Gastrocnemius medialis (tissue), 4 donors: ENCODE measurements around the gene VPS37D. TPM values are rescaled to one million over a fixed set of nuclear protein-coding genes. Genes with fewer than 3 reads are reported as not detected.

ENCODE experiments used
- ATAC-seq, 2 donors: fragments of 150-250 bp; one replicate each; pipeline ENCODE4 v1.9.1; 2016
- DNase-seq, 2 donors: peaks; one replicate each; pipeline ENCODE4 v3.0.0-alpha.2; 2019
- H3K27ac ChIP-seq, 4 donors: fragments of 200-600 bp; sonication (generic); 1 replicate in 1 of 4; 2 replicates in 3 of 4; pipeline ENCODE4 v1.5.1; 2016 to 2018; ENCODE audit warnings: mild to moderate bottlenecking in 2 of 4, moderate library complexity in 1 of 4
- H3K27me3 ChIP-seq, 3 donors: fragments of 200-600 bp; sonication (generic) in 2 of 3; 1 replicate in 1 of 3; 2 replicates in 2 of 3; pipeline versions ENCODE4 v1.5.1 to v1.6.0; 2016 to 2019; ENCODE audit warnings: mild to moderate bottlenecking in 1 of 3, moderate library complexity in 1 of 3
- H3K36me3 ChIP-seq, 2 donors: fragments of 200-600 bp; sonication (generic) in 1 of 2; one replicate each; pipeline ENCODE4 v1.5.1; 2017 to 2018
- H3K4me1 ChIP-seq, 2 donors: fragments of 200-600 bp; sonication (generic) in 1 of 2; one replicate each; pipeline ENCODE4 v1.5.1; 2016 to 2017; ENCODE audit warnings: mild to moderate bottlenecking in 2 of 2
- H3K4me3 ChIP-seq, 4 donors: fragments of 200-600 bp; sonication (generic) in 3 of 4; 1 replicate in 1 of 4; 2 replicates in 3 of 4; pipeline ENCODE4 v1.5.1; 2016 to 2019; ENCODE audit warnings: mild to moderate bottlenecking in 2 of 4
- H3K9me3 ChIP-seq, 3 donors: fragments of 200-600 bp; sonication (generic) in 2 of 3; 1 replicate in 1 of 3; 2 replicates in 2 of 3; pipeline ENCODE4 v1.5.1; 2016 to 2019
- POLR2A ChIP-seq, 2 donors: fragments of 450-650 bp; IDR thresholded peaks; one replicate each; pipeline ENCODE4 v1.6.1; 2017; ENCODE audit warnings: antibody characterized with exemption in 2 of 2, mild to moderate bottlenecking in 2 of 2, moderate library complexity in 2 of 2
- in situ Hi-C, 4 donors: fragments of 200-750 bp; cut with MboI; loops; one replicate each; pipeline versions ENCODE4 v1.15.0 to v1.8.0; 2017; ENCODE audit warnings: low sequenced_read_pairs in 4 of 4
- intact Hi-C: fragments of 100-400 bp; cut with DNase I; formaldehyde crosslinking; loops from one replicate; pipeline ENCODE4 v1.15.1; 2023; ENCODE audit warnings: low total_unique reads
- total RNA-seq, 4 donors: library from RNA; depleted of rRNA; stranded (reverse); fragments of >200 nt; gene quantifications; one replicate each; pipeline versions ENCODE4 v1.1.0 to v1.2.3, GENCODE V29; 2016
- TF ChIP-seq, protein P1 (sequence below), 5 experiments: fragments of 450-650 bp in 3 of 5; fragments of 200-600 bp in 2 of 5; sonication (generic) in 2 of 5; IDR thresholded peaks in 4 of 5; conservative IDR thresholded peaks in 1 of 5; 1 replicate in 4 of 5; 2 replicates in 1 of 5; pipeline ENCODE4 v1.5.1; 2016 to 2019; ENCODE audit warnings: antibody characterized with exemption in 5 of 5, mild to moderate bottlenecking in 3 of 5, moderate library complexity in 3 of 5

Gene VPS37D
- total RNA-seq, 4 donors from 2014 or later, result 0.64 to 2.5 (median 1.4) TPM

DNA sequence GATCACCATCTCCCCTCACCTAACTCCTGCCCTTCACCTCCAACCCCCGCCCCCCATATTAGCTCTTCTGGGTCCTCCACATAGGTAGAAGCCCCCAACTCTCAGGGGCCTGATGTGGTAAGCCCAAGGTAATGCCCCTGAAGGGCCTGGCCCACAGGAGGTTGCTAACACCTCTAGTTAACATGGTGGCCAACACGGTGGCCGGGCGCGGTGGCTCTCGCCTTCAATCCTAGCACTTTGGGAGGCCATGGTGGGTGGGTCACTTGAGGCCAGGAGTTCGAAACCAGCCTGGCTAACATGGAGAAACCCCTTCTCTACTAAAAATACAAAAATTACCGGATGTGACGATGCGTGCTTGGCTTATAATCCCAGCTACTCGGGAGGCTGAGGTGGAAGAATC lies 42.4 kb upstream of the VPS37D start:
- Histone ChIP-seq H3K27me3 (peaks cover 0 to 23% (median 20%) of the 10 kb centered on the region in 3 donors), H3K27ac (no peak overlapping the region), H3K9me3 (no peaks in the 10 kb centered on the region), H3K4me3 (no peak overlapping the region), H3K36me3 (no peaks in the 10 kb centered on the region), H3K4me1 (peaks cover 6 to 8% of the 10 kb centered on the region in 2 donors)
- DNase-seq (no peak), ATAC-seq (no peak)
- in situ Hi-C loops (no loop called here), intact Hi-C loops (loop anchor here (10.0 kb wide), 1 partner anchor 220 kb away; the partner anchor contains the start of gene METTL27)
- no peak for TF ChIP-seq POLR2A (IDR thresholded peaks at IDR 0.05)
- TF ChIP-seq, protein P1, sequence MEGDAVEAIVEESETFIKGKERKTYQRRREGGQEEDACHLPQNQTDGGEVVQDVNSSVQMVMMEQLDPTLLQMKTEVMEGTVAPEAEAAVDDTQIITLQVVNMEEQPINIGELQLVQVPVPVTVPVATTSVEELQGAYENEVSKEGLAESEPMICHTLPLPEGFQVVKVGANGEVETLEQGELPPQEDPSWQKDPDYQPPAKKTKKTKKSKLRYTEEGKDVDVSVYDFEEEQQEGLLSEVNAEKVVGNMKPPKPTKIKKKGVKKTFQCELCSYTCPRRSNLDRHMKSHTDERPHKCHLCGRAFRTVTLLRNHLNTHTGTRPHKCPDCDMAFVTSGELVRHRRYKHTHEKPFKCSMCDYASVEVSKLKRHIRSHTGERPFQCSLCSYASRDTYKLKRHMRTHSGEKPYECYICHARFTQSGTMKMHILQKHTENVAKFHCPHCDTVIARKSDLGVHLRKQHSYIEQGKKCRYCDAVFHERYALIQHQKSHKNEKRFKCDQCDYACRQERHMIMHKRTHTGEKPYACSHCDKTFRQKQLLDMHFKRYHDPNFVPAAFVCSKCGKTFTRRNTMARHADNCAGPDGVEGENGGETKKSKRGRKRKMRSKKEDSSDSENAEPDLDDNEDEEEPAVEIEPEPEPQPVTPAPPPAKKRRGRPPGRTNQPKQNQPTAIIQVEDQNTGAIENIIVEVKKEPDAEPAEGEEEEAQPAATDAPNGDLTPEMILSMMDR (IDR thresholded peaks at IDR 0.05 in 4 of 5, conservative IDR thresholded peaks at IDR 0.05 in 1 of 5), result no peak

DNA sequence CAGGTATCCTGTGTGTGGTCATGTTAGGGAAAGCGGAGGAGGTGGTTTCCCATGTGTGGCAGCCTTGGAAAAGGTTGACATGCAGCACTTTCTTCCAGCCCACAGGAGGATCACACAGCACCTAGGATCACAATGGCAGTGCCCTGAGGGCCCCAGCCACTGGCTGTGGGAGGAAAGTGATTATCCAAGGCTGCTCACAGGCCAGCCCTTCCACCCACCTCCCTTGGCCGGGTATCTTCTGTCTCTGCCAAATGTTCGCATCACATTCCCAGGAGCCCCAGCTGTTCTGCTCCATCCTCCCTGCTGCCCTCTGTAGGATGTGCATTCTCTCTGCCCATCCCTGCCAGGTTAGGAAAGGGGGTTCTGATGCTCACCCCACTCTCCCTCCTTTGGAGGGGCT lies 40.8 kb upstream of the VPS37D start:
- DNase-seq (no peak), ATAC-seq (no peak)
- Histone ChIP-seq H3K9me3 (no peaks in the 10 kb centered on the region), H3K36me3 (no peaks in the 10 kb centered on the region), H3K27me3 (peaks cover 0 to 23% (median 20%) of the 10 kb centered on the region in 3 donors), H3K4me1 (peaks cover 6 to 8% of the 10 kb centered on the region in 2 donors), H3K27ac (no peak overlapping the region), H3K4me3 (no peak overlapping the region)
- in situ Hi-C loops, result no loop called here
- no peak for TF ChIP-seq POLR2A (IDR thresholded peaks at IDR 0.05)
- TF ChIP-seq, protein P1 (IDR thresholded peaks at IDR 0.05 in 4 of 5, conservative IDR thresholded peaks at IDR 0.05 in 1 of 5), result no peak
- intact Hi-C loops, result loop anchor here (10.0 kb wide), 1 partner anchor 218 kb away; the partner anchor contains the start of gene METTL27

DNA sequence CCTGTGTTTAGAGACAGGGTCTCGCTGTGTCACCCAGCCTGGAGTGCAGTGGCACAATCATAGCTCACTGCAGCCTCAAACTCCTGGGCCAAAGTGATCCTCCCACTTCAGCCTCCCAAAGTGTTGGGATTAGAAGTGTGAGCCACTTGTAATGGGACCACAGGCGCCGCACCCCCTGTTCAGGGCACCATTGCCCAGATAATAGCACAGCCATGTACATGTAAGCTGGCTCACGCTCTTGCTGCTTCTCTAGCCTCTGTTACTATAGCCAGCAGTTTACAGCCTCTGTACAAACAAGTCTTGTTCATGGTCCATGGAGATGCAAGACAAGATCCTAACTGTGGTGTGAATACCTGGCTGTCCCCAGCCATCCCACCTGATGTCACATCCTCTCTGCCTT lies 39.1 kb upstream of the VPS37D start:
- DNase-seq (no peak), ATAC-seq (no peak)
- Histone ChIP-seq H3K4me1 (no peaks in the 10 kb centered on the region), H3K9me3 (no peaks in the 10 kb centered on the region), H3K36me3 (no peaks in the 10 kb centered on the region), H3K27ac (no peak overlapping the region), H3K27me3 (peaks cover 8 to 25% (median 23%) of the 10 kb centered on the region in 3 donors), H3K4me3 (no peak overlapping the region)
- in situ Hi-C loops (no loop called here), intact Hi-C loops (loop anchor here (10.0 kb wide), 1 partner anchor 216 kb away; the partner anchor contains the start of gene METTL27)
- TF ChIP-seq, protein P1 (IDR thresholded peaks at IDR 0.05 in 4 of 5, conservative IDR thresholded peaks at IDR 0.05 in 1 of 5), result no peak
- TF ChIP-seq POLR2A (IDR thresholded peaks at IDR 0.05), result no peak

DNA sequence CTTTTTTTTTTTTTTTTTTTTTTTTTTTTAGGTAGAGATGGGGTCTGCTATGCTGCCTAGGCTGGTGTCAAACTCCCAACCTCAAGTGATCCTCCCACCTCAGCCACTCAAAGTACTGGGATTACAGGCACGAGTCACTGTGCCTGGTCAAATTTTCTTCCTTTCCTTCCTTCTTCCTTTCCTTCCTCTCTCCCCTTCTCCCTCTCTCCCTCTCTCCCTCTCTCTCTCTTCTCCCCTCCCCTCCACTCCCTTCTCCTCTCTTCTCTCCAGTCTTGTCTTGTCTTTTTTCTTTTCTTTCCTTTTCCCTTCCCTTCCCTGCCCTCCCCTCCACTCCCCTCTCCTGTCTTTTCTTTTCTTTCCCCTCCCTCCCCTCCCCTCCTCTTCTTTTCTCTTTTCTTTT lies 36.1 kb upstream of the VPS37D start:
- in situ Hi-C loops, result no loop called here
- peaks cover 8 to 26% (median 23%) of the 10 kb centered on the region in 3 donors for H3K27me3 ChIP-seq
- no peak for TF ChIP-seq POLR2A (IDR thresholded peaks at IDR 0.05)
- TF ChIP-seq, protein P1 (IDR thresholded peaks at IDR 0.05 in 4 of 5, conservative IDR thresholded peaks at IDR 0.05 in 1 of 5), result no peak

DNA sequence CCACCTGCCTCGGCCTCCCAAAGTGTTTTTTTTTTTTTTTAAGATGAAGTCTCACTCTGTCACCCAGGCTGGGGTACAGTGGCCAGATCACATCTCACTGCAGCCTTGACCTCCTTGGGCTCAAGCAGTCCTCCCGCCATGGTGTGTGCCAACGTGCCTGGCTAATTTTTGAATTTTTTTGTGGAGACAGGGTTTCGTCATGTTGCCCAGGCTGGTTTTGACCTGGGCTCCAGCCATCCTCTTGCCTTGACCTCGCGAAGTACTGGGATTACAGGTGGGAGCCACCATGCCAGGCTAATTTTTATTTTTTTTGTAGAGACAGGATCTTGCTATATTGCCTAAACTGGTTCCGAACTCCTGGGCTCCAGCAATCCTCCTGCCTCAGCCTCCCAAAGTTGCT lies 34.3 kb upstream of the VPS37D start:
- Histone ChIP-seq H3K36me3 (no peaks in the 10 kb centered on the region), H3K4me3 (no peak overlapping the region), H3K27me3 (peaks cover 8 to 21% (median 13%) of the 10 kb centered on the region in 3 donors), H3K9me3 (no peaks in the 10 kb centered on the region), H3K4me1 (no peaks in the 10 kb centered on the region), H3K27ac (no peak overlapping the region)
- ATAC-seq, result no peak
- in situ Hi-C loops, result no loop called here
- no peak for DNase-seq
- intact Hi-C loops, result no loop called here
- no peak for TF ChIP-seq POLR2A (IDR thresholded peaks at IDR 0.05)
- TF ChIP-seq, protein P1 (IDR thresholded peaks at IDR 0.05 in 4 of 5, conservative IDR thresholded peaks at IDR 0.05 in 1 of 5), result no peak

More for the DNA sequence above, 36.1 kb upstream of the VPS37D start:
- Histone ChIP-seq H3K27ac (no peak overlapping the region), H3K9me3 (no peaks in the 10 kb centered on the region), H3K36me3 (no peaks in the 10 kb centered on the region), H3K4me1 (no peaks in the 10 kb centered on the region), H3K4me3 (no peak overlapping the region)
- ATAC-seq (no peak), DNase-seq (no peak)
- intact Hi-C loops, result no loop called here
